ENCODE data around the gene HIF1AN.

HIF1AN gene

GRCh38 chr10:100579261-100580090 lies 43.7 kb downstream of the HIF1AN start:
- no peak overlapping the region for H3K4me3 ChIP-seq (ENCODE audit: low read depth in 1 of 2, low read length in 1 of 2)
- H3K4me1 ChIP-seq (ENCODE audit: control insufficient read depth in 1 of 2, insufficient read depth in 1 of 2, low read depth in 1 of 2, low read length in 1 of 2): no peaks in the 10 kb centered on the region
- no peak for TF ChIP-seq CTCF (IDR thresholded peaks at IDR 0.05)
- H3K9me3 ChIP-seq: no peaks in the 10 kb centered on the region
- H3K27ac ChIP-seq: no peak overlapping the region
- peaks cover 98% of the 10 kb centered on the region for H3K27me3 ChIP-seq
- H3K36me3 ChIP-seq: no peaks in the 10 kb centered on the region

- no peaks in the 10 kb centered on the region for H3K4me1 ChIP-seq (ENCODE audit: control insufficient read depth in 1 of 2, insufficient read depth in 1 of 2, low read depth in 1 of 2, low read length in 1 of 2)
- no peaks in the 10 kb centered on the region for H3K9me3 ChIP-seq
- H3K36me3 ChIP-seq: no peaks in the 10 kb centered on the region
- peaks cover 100% of the 10 kb centered on the region for H3K27me3 ChIP-seq
- TF ChIP-seq CTCF (IDR thresholded peaks at IDR 0.05): no peak
- no peak overlapping the region for H3K4me3 ChIP-seq (ENCODE audit: low read depth in 1 of 2, low read length in 1 of 2)
- H3K27ac ChIP-seq: no peak overlapping the region
Measured at GRCh38 chr10:100586959-100587358, 51.2 kb downstream of the HIF1AN start.

- no peak overlapping the region for H3K27ac ChIP-seq
- no peak for TF ChIP-seq CTCF (IDR thresholded peaks at IDR 0.05)
- no peak overlapping the region for H3K4me3 ChIP-seq (ENCODE audit: low read depth in 1 of 2, low read length in 1 of 2)
- H3K9me3 ChIP-seq: no peaks in the 10 kb centered on the region
- H3K27me3 ChIP-seq: peaks cover 95% of the 10 kb centered on the region
- no peaks in the 10 kb centered on the region for H3K36me3 ChIP-seq
- H3K4me1 ChIP-seq (ENCODE audit: control insufficient read depth in 1 of 2, insufficient read depth in 1 of 2, low read depth in 1 of 2, low read length in 1 of 2): no peaks in the 10 kb centered on the region
Measured at GRCh38 chr10:100598166-100598565, 62.4 kb downstream of the HIF1AN start.

GRCh38 chr10:100600218-100600617 lies 64.5 kb downstream of the HIF1AN start:
- Histone ChIP-seq H3K4me1 (ENCODE audit: control insufficient read depth in 1 of 2, insufficient read depth in 1 of 2, low read depth in 1 of 2, low read length in 1 of 2) (no peaks in the 10 kb centered on the region), H3K4me3 (ENCODE audit: low read depth in 1 of 2, low read length in 1 of 2) (no peak overlapping the region), H3K9me3 (no peaks in the 10 kb centered on the region), H3K27me3 (peaks cover 95% of the 10 kb centered on the region), H3K36me3 (no peaks in the 10 kb centered on the region), H3K27ac (no peak overlapping the region)
- no peak for TF ChIP-seq CTCF (IDR thresholded peaks at IDR 0.05)

GRCh38 chr10:100607439-100607838 lies 71.7 kb downstream of the HIF1AN start:
- Histone ChIP-seq H3K27me3 (peaks cover 91% of the 10 kb centered on the region), H3K4me3 (ENCODE audit: low read depth in 1 of 2, low read length in 1 of 2) (no peak overlapping the region)
- TF ChIP-seq CTCF (IDR thresholded peaks at IDR 0.05): no peak

More at GRCh38 chr10:100607439-100607838, 71.7 kb downstream of the HIF1AN start:
- Histone ChIP-seq H3K9me3 (no peaks in the 10 kb centered on the region), H3K27ac (no peak overlapping the region), H3K4me1 (ENCODE audit: control insufficient read depth in 1 of 2, insufficient read depth in 1 of 2, low read depth in 1 of 2, low read length in 1 of 2) (no peaks in the 10 kb centered on the region), H3K36me3 (no peaks in the 10 kb centered on the region)
